ENCODE measurements around the gene TSFM.

DNA sequence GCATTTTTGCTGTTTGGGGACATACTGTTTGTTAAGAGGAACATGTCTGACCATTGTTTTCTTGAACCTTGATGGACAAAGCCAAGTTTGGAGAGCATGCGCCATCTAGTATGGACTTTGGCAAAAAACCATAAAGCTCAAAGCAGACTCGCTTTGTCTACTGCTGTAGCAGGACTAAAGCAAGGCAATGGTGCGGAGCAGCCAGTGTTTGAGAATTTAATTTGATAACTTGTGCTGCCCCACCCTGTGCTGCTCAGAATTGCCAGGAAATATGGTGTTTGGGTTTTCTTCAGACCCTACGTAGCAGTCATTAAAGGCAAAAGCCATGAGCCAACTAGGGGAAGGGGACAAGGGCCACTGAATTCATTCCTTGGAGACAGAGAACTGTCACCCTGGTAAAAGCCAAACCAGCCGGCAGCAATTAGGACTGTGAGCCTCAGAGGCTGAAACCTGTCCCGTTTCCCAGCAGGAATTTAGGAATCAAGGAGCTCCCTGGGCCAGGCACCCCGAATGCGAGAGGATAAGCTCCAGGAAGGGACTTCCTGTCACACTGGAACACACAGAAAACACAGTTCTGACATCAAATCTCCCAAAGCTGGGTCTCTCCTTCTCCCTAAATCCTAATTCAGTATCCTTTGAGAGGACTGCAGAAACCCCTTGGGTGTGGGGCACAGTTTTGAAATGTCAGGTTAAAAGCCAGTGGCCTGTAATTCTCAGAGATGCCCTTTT, 34.8 kb downstream of the TSFM start:
- TF ChIP-seq, protein P1, sequence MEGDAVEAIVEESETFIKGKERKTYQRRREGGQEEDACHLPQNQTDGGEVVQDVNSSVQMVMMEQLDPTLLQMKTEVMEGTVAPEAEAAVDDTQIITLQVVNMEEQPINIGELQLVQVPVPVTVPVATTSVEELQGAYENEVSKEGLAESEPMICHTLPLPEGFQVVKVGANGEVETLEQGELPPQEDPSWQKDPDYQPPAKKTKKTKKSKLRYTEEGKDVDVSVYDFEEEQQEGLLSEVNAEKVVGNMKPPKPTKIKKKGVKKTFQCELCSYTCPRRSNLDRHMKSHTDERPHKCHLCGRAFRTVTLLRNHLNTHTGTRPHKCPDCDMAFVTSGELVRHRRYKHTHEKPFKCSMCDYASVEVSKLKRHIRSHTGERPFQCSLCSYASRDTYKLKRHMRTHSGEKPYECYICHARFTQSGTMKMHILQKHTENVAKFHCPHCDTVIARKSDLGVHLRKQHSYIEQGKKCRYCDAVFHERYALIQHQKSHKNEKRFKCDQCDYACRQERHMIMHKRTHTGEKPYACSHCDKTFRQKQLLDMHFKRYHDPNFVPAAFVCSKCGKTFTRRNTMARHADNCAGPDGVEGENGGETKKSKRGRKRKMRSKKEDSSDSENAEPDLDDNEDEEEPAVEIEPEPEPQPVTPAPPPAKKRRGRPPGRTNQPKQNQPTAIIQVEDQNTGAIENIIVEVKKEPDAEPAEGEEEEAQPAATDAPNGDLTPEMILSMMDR (IDR thresholded peaks at IDR 0.05): no peak
- TF ChIP-seq POLR2A (IDR thresholded peaks at IDR 0.05): no peak
